Measurements from ENCODE around the gene GSTO2.

The GSTO2 gene

DNA sequence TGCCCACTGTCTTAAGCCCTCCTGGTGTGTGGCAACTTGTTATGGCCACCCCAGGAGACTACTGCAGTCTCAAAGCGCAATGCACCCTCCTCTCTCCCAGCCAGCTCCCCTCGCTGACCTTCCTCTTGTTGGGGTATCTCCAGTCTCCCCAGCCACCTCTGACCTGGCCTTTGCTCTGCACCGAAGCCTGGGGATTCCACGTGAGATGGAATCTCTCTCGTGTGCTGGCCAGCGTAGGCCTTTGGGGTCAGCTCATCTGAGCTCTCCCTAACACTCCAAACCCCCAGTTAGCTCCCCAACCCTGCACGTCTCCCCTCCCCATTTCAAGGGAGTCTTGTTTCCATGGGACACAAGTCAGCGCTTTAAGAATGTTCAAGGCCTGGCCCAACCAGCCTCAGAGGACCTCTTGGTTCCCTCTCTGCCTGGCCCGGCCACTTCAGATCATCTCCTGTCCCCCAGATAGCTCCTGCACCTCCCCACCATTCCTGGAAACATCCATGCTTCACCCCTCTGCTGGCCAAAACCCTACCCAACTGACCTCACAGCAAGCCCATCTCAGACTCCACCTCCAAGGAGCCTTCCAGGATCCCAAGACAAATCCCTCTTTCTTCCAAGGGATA is 58.1 kb downstream of the GSTO2 start:
- DNase-seq: peak in 1 of 4 experiments; percentile 3

DNA sequence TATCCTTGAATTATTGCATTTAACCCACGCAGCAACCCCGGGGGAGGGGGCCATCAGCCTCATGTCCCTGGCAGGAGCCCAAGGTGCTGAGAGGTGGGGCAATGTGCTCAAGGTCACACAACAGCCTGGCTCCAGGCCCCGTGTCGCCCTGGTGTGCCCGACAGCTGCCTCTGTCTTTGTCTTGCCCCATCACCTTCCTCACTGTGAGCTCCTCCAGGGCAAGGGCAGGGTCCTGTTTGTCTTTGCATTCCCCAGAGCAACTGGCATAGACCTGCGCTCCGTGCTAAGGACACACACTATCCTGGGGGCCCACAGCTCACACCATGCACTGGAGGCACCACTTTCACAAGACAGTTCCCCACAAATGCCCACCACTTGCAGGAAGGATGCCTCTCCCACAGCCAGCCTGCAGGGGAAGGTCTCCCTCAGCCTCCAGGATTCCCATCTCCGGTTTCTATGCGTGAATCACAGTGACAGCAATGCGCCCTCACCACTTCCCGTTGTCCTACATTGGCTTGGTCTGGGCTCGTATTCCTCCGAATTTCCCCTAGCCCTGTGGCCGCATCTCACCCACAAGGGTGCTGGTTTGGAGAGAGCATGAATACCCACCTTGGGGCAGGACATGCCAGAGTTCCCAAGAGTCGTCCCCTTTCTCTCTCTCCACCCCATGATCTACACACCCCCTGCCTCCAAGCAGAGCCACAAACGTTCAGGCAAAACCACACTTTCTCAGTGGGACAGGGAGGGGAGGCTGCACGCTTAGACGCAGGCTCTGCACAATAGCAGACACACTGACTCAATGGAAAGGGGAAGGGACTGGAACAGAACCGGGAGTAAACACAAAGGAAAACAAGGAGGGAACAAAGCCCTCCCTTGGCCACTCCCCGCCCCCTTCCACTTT is 59.0 kb downstream of the GSTO2 start:
- peak; percentile 87 to 94 (median 90) for DNase-seq

GRCh38 chr10:104328646-104328895 is 59.6 kb downstream of the GSTO2 start:
- no peak for DNase-seq

GRCh38 chr10:104328896-104329710 is 60.1 kb downstream of the GSTO2 start:
- DNase-seq: peak; percentile 90 to 98 (median 92)

DNA sequence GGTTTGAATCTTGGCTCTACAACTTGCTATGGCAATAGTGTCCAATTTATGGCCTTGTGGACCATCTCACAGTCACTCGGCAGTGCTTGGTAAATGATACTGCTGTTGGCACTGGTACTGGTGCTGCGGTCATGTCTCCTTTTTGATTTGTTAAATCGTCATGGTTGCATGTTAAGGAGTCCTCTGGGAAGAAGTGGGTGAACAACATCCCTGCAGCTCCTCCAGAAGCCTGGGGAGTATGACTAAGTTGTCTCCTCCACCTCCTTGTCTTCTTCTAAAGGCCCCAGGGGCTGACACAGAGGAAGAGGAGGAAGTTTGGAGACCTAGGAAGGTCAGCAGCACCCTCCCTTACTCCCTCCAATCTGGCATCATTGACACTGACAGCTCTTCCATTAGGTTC is 60.8 kb downstream of the GSTO2 start:
- DNase-seq: peak; percentile 62 to 87 (median 72)

DNA sequence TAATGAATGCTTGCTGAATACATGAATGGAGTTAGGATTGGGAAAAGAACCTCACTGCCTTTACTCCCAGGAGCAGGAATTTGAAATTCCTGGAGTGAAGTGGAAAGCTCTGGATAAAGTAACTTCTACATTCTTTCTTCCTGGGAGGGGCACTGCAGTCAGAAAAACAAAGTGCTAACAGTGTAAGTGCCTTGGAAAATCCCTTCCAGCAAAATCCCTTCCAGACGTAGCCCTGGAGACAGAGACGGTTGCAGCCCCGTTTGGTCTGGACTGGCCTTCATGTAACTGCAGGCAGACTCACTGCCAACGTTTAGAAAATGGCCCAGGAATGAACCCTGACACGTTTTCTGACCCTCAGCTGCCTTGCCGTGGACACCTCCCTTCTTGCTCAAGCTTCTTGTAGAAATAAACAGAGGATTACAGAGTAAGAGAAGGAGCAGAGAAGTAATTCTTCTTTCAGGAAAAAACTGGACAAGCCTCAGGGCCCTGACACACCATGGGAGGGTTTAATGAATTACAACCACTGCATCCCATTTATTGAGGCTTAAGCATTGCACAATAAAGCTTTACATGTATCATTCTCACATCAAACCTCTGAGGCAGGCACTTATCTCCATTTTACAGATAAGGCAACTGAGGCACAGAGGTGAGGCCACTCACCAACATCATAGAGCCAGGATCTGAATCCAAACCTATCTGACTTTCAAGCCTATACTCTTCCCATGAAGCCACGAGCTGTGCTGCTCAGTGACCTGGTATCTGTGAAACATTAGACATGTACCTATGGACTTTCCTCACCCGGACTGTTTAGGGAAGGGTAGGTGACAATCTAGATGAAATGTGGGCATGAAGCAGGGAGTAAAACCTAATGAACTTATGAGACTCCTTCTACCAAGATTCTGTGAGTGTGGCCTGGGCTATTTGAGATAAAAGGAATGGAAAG is 61.5 kb downstream of the GSTO2 start:
- DNase-seq: peak; percentile 30 to 56 (median 49)

GRCh38 chr10:104331208-104331838 is 62.3 kb downstream of the GSTO2 start:
- peak in 1 of 4 experiments; percentile 3 for DNase-seq

DNA sequence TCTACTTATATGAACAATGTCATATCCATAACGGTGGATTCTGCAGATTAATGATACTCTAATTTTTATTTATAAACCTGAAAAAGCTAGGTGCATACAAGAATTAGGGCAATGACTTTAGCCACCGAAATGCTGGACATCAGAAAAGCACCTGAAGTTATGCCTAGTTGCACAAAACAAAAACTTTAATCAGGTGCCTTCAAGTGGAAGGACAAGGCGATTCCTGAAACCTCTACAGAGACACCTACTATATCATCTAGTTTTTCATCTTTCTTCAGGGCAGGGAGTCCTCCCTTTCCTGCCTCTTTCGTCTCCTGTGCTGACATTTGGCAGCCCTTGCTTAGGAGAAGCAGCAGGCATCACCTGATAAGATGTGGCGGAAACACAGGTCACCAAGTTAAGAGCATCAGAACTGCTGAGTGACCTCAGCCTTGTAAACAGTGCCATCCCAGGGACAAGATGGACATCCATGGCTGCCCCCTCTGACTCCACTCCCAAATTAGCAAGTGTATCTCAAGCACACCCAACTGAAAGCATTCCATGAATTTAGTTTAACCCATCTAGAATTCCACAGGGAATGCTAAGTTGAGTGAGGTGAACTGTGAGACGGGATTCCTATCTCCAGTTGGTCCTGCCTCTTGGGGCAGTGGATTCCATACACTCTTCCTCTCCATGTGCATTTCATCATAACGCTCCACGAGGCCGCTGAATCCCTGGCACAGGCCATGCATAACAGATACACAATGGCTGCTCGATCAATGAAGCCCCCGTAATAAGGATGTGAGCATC is 63.5 kb downstream of the GSTO2 start:
- peak in 1 of 4 experiments; percentile 2 for DNase-seq

DNA sequence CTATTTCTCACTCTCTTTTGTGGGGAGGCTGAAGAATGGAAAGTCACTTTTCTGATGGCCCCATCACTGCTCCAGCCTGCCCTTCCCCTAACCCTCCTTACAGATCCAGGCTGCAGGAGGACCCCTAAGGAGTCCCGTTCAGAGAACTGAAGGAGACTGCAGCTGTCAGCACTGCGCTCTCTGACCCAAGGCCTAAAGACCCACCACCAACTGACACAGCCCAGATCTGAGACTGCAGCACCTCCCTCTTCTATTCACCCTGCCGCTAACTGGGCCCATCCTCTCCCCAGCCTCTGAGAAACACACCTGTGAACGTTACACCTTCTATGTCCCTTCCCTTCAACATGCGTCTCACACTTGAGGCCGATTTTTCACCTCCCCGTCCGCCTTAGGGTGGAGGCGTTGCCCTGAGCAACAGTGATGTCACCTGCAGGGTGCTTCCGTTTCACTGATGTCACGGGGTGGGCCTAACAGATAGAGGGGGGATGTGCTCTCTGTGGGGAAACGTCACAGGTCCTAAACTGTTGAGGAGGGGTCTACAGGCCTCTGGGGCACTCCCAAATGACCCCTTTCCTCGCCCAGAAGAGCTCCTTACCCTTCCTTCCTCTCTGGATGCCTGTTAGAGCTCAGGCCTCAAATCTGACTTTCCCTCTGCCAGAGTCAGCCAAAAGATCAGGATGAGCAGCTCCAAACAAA is 64.2 kb downstream of the GSTO2 start:
- peak in 1 of 4 experiments; percentile 2 for DNase-seq

- peak in 1 of 4 experiments; percentile 3 for DNase-seq
Observed at GRCh38 chr10:104333728-104334373, 64.9 kb downstream of the GSTO2 start.

DNA sequence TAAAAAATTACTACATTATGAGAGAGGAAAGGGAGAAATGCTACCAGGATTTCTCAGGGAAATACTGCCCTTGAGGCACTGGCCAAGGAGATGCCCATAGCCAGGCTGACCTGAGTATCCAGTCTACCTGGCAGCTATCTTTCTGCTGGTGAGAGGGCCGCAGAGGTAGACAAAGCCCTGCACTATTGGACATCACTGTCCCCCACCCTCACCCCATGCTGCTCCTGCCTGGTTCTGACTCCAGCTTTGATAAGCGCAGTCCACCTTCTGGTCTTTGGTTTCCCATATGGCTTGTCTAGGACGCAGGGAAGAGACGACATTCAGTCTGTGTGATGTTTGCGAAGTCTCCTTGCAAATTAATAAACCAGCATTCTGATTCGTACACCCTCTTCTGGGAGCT is 65.6 kb downstream of the GSTO2 start:
- no peak for DNase-seq

- peak in 1 of 4 experiments; percentile 4 for DNase-seq
Observed at GRCh38 chr10:104334965-104335650, 66.1 kb downstream of the GSTO2 start.

- DNase-seq: peak in 2 of 4 experiments; percentile 26 to 28
Observed at GRCh38 chr10:104336821-104337467, 68.0 kb downstream of the GSTO2 start.

DNA sequence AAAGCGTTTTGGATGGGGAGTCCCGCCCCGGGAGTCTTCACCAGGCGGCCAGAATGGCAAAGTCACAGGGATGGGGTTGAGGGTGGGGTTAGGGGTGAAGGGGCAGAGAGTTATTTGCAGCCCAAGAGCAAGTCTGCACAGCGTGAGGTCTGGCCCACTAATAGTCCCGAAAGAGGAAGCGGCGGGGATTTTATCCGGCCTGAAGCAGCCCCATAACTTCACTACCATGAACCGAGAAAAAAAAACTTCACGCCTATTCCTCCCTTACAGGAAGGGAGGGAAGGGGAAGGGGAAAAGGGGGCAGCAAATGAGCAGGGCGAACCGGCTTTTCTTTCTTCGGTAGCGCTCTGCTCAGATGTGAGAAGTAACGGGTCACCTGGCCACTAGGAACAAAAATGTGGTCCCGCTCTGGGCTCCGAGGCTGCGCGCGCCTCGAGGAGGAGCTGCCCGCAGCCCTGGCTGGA is 68.6 kb downstream of the GSTO2 start:
- peak; percentile 86 to 88 (median 86) for DNase-seq

DNA sequence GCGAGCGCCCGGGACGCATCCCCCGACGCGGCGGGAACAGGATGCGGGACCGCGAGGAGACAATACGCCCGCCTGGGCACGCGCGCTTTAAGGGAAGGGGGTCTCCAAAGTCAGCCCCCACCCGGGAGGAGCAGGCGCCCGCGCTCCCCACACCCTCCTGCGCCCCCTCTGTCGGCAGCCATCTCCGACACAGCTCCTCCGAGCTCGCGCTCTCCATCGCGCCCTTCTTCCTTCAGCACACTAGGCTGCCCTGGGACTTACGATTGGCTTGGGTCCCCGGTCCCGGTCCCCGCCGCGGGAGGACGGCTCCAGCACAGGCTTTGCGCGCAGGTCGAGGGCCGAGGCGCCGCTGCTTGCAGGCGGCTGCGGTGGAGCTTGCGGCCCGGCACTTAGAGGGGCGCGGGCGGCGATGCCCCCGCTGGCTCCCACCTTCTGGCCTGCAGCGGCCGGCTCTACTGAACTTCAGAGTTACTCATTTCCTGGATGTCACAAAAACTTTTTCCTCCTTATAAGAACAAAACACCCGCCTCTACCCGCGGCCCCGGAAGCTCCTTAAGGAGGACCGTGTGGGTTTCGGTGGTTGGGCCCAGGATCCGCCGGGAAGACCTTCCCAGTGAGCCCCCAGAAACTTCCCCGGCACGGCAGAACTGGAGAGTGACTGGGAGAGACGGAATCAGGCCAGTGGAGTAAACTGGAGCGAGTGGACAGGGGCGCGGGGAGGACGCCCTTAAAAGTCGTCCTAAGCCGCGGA is 69.2 kb downstream of the GSTO2 start, which contains the start of gene ITPRIP:
Gene ITPRIP (minus strand): TSS at position 481 of the 751 bp plus-strand sequence. CDS start 22,414 bp downstream, outside the sequence.
- peak; percentile 83 to 92 (median 92) for DNase-seq

GRCh38 chr10:104339469-104340110 is 70.6 kb downstream of the GSTO2 start:
- DNase-seq: peak in 1 of 4 experiments; percentile 43

- DNase-seq: no peak
Observed at GRCh38 chr10:104340111-104340526, 71.1 kb downstream of the GSTO2 start.

Data from suppressor macrophage (primary cell).